HUDEP-2 (cell line): ENCODE data around the gene PHACTR2.
A peak's percentile ranks its signal among the peaks of the same experiment; 100 is the strongest.

Source experiments
- DNase-seq, 76 experiments: peaks; one replicate each; lab custom pipeline; 2025; ENCODE audit not compliant: unreplicated experiment in 76 of 76; lab: John Stamatoyannopoulos, UW

The PHACTR2 gene

GRCh38 chr6:143802833-143803565 lies 125.2 kb downstream of the PHACTR2 start:
- DNase-seq: no peak

DNA sequence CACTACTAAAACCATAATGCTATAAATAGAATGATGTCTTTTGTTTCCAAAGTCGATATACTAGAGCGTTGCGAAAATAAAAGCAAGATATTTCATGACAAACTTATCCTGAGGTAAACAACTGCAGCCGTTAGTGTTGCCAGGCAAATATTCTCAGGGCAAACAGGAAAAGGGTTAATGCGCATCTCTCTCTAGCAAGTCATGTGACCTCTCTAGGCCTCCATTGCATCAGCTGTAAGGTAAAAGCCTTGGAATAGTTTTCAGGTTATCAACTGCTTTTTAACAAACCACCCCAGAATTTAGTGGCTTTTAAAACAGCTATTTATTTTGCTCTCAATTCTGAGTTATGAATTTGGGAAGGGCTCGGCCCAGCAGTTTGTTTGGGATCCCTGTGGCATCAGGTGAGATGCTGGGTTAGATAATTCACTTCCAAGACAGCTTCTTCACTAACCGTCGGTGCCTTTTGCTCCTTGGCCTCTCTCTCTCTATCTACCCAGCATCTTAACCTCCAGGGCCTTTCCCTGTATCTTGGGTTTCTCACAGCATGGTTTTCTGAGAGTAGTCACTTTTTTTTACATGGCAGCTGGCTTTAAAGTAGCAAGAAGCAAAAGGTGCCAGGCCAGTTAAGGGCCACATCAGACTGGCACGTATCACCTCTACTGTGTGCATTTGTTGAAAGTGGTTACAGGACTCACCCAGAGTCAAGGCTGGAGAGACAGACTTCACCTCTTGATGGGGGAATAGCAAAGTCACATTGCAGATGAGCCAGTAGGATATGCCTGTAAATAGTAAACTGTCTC lies 126.2 kb downstream of the PHACTR2 start:
- peak in 14 of 76 experiments; percentile 17 to 53 (median 36) for DNase-seq

- DNase-seq: peak in 33 of 76 experiments; percentile 6 to 79 (median 46)
Observed at GRCh38 chr6:143804835-143805239, 127.1 kb downstream of the PHACTR2 start.

DNA sequence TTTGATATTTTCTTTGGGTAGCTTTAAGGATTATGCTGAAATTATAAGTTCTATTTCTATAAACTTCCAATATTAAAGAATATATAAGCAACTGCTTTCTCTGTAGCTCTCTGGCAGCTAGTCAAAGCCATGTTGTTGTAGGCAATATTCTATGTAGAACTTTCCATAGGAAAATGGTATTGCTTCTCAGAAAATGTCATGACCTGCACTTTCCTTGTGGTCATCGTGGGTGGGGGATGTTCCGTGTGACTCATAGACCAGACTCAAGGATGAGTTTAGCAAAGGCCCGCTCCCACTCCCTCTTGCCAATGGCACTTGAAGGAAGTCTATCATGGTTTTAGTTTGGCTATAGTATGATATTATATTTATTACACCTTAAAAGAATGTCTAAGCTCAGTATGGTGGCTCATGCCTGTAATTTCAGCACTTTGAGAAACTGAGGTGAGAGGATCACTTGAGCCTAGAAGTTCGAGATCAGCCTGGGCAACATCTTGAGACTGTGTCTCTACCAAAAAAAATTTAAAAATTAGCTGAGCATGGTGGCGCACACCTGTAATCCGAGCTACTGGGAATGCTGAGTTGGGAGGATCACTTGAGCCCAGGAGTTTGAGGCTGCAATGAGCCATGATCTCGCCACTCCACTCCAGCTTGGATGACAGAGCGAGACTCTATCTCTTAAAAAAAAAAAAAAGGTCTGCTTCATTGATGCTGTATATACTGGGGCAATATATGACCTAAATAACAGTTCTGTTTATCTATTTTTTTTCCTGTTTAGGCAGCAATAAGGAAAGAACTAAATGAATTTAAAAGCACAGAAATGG lies 128.7 kb downstream of the PHACTR2 start:
- peak in 69 of 76 experiments; percentile 14 to 92 (median 67) for DNase-seq

DNA sequence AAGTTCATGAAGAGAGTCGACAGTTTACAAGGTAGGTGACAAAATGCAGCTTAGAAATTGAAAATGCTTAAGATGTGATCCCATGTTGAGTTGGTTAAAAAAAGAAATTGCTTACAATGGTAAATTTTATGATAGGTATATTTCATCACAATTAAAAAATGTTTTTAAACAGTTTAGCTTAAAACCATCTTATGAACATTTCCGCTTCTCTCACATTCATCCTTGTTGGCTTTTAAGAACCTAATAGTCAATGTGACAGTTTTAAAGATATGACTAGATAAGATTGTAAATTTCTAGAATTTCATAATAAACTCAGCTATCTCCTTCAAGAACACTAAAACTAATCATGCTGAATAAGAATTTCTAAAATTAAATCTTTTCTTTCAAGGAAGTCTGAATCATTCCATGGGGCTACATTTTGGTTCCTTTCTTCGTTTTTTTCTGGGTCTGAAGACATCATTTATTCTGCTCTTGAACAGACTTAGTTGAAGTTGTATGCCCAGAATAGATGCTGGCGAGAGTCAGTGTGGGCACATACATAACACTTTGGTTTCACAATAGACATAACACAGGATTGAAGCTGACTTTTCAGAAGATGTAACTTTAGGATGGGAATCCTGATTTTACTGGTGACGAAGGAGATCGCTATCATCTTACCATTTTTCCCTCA lies 129.5 kb downstream of the PHACTR2 start:
- peak in 2 of 76 experiments; percentile 7 to 52 for DNase-seq

GRCh38 chr6:143810745-143811144 lies 133.0 kb downstream of the PHACTR2 start:
- no peak for DNase-seq

DNA sequence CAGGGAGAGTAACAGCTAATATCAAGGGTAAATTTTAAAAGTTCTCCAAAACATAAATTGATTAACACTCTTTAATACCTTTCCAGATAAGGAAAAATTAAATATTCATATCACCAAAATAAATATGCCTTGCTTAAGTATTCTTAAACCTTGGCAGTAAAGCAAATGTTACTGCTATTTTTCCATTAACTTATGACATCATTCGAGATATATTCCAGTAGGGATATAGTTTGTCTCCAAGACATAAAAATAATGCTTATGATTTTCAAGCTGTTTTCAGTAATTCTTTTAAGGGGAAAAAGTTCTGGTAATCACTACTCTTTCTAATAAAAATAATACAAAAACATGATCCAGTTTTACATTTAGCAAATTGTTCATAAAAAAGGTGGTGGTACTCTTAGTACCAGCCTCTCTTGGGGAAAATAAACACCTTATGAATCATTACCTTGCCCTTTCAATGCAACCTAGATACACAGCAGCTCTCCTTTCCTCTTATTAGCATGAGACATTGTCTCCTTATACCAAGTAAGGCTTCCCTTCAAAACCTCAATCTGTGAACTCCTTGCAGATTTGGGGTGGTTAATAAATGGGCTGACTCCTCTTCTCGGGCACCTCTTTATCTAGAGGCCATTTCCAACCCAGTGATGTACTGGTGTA lies 133.9 kb downstream of the PHACTR2 start:
- no peak for DNase-seq

DNA sequence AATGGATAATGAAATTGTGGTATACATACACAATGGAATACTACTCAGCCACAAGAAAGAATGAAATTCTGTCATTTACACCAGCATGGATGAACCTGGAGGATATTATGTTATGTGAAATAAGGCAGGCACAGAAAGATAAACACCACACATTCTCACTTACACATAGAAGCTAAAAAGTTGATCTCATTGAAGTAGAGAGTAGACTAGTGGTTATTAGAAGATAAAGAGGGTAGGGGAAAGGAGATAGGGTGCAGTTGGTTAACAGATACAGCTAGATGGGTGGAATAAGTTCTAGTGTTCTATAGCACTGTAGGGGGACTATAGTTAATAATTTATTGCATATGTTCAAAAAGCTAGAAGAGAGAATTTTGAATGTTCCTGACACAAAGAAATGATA lies 139.9 kb downstream of the PHACTR2 start:
- DNase-seq: peak in 1 of 76 experiments; percentile 24

DNA sequence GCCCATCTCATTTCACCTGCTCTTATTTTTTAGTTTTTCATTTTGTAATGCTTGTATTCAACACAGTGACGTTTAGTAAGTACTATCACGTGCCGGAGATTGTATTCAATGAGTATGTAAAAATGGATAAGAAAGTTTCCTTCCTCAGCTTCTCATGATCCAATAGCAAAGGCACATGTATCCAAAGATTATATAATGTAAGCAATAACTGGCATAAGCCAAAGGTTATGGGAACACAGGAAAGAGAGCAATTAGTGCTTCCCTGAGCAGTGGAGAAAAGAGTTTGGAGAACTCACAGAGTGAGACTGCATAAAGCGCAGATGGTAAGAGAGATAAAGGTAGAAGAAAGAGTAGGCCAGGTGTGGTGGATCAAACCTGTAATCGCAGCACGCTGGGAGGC lies 143.6 kb downstream of the PHACTR2 start:
- no peak for DNase-seq

DNA sequence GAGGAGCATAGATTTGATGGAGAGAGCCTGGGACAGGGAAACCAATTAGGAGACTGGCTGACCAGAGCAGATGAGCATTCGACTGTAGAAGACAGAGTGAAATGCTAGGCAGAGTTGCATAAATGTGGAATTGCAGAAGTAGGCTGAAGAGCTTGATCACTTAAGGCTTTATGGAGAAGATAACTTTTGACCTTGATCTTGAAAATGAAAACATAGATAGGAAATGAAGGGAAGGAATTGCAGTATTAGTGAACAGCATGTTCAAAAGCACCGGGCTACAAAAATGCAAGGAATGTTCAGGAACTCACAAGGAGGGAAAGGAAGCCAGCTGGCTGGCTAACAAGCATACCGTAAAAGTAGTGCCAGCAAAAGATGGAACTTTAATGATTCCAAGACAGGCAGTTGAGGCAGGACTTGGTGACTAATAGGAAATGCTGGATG lies 144.8 kb downstream of the PHACTR2 start:
- no peak for DNase-seq

- DNase-seq: no peak
Observed at GRCh38 chr6:143823548-143823947, 145.8 kb downstream of the PHACTR2 start.

DNA sequence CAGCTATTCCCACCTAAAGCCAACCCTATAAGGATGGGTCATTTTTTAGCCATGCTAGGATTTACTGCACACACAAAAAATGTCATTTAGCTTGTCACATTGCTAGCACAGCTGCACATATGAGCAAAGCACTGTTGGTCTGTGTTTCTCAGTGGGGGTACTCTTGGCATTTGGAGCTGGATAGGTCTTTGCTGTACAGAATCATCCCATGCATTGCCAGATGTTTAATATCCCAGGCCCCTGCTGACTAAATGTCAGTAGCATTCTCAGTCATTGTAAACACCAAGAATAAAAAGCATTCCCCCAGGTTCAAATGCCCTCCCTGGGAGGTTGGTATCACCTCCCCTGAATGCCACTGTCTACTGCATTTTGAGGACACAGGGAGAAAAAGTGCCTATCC lies 150.8 kb downstream of the PHACTR2 start:
- no peak for DNase-seq

GRCh38 chr6:143836150-143836549 lies 158.4 kb downstream of the PHACTR2 start:
- no peak for DNase-seq

DNA sequence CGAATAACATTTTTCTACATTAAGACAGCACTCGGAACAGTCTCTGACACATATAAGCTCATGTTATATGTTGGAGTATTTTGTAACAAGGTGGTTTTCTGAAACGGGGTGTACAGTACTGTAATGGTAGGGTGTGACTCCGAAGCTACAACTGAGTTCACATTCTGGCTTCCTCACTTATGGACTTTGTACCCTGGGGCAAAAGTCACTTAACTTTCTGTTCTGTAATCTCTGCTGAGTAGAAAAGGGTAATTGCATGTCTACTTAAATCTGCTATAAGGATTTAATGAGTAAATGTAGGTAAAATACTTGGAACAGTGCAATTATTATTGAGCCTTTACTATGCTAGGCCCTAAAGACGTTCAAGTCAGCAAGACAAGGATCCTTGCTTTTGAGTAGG lies 160.6 kb downstream of the PHACTR2 start:
- DNase-seq: no peak

DNA sequence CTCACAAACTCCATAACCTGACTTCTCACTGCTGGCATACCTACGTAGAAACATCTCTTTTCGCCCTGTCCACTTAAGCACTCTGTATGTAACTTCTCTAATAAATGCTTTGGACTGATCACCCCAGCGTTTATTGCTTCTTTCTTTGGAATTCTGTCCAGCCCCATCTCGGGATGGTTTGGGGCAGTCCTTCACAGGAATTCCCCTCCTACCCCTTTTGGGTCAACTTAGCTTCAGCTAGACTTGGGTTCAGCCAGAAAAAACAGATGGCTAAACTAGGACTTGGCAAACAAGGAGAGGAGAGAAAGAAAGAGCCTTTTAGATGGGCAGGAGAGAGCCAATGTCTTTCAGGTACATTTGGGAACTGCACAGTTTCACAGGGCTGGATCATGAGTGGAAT lies 161.4 kb downstream of the PHACTR2 start:
- DNase-seq: no peak

DNA sequence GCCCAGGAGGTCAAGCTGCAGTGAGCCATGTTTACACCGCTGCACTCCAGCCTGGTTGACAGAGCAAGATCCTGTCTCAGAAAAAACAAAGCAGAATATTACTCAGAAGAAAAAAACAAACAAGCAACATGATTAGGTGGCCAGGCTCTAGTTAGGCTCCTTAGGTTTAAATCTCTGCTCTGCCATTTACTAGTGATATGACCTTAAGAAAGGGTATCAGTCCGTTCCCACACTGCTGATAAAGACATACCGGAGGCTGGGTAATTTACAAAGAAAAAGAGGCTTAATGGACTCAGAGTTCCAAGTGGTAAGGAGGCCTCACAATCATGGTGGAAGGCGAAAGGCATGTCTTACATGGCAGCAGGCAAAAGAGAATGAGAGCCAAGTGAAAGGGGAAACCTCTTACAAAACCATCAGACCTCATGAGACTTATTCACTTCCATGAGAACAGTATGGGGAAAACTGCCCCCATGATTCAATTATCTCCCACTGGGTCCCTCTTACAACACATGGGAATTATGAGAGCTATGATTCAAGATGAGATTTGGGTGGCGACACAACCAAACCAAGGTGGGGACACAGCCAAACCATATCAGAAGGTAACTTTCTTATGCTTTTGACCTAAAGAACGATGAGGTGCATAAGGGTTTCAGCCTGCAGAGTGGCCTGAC lies 163.0 kb downstream of the PHACTR2 start:
- DNase-seq: no peak

GRCh38 chr6:143842461-143842901 lies 164.7 kb downstream of the PHACTR2 start:
- DNase-seq: peak in 2 of 76 experiments; percentile 39 to 47

DNA sequence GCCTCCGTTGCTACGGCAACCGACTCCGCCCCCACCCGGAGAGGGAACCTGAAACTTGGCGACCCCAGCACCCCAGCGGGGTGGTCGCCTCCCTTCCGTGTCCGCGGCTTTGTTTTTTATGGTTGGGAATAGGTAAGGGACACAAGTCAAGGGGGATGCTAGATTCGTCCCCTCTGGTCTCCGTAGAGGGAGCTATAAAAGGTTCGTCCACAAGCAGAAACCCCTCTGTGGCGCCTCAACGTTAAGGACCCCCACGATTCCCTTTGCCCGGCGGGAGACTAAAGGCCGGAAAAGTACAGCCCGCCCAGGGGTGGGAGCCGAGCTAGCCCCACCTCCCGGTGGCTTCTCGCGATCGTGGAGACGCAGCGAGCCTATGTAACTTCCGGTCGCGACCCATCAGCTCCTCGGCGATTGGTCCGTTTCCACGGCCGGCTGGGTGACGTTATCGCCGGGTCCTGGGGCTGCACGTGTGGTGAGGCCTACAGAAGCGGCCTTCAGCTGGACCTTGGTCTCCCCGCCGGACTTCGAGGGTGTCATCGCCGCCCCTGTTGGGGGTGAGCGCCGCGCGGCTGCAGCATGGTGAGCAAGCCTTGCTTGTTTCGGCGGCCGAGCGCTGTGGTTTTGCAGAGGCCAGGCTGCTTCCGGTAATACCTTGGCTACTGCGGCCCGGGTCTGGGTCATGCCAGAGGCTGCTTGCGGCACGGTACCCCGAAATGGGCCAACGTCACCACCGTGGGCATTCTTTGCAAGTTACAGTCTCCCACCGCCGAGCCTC lies 165.3 kb downstream of the PHACTR2 start, which contains the start of gene LTV1:
LTV1 (plus strand) TSS at position 437 of the 775 bp plus-strand sequence; CDS start at position 577, 140 bp downstream.
- DNase-seq: peak; percentile 43 to 98 (median 96)
